K562 (cell line): ENCODE data around the gene PIK3CB. TPM values are rescaled to one million over a fixed set of nuclear protein-coding genes. Genes with fewer than 3 reads are reported as not detected.

Source experiments
- CCAR2 ChIP-seq: fragments of 200-400 bp; formaldehyde crosslinking; IDR thresholded peaks from 2 replicates; pipeline ENCODE4 v1.6.1; 2017; ENCODE audit warnings: mild to moderate bottlenecking, low read depth, low read length
- CTBP1 ChIP-seq: fragments of 450-650 bp; IDR thresholded peaks from 2 replicates; pipeline ENCODE4 v1.6.1; 2016; ENCODE audit warnings: borderline replicate concordance
- E4F1 ChIP-seq: fragments of 250-450 bp; sonication (Bioruptor Pico); IDR thresholded peaks from 2 replicates; pipeline ENCODE4 v1.5.0; 2021; ENCODE audit warnings: mild to moderate bottlenecking, borderline replicate concordance
- EP300 ChIP-seq: IDR thresholded peaks from 2 replicates; pipeline ENCODE4 v1.6.1; 2012; ENCODE audit warnings: low read length, improper control_type of control experiment
- FOXK2 ChIP-seq, 2 experiments: fragments of 450-650 bp; IDR thresholded peaks in 1 of 2; conservative IDR thresholded peaks in 1 of 2; 2 replicates each; pipeline ENCODE4 v1.6.1; 2016; ENCODE audit warnings: low read depth in 2 of 2, mild to moderate bottlenecking in 1 of 2
- GATAD2A ChIP-seq: fragments of 450-650 bp; IDR thresholded peaks from 2 replicates; pipeline ENCODE4 v1.6.1; 2017
- JUN ChIP-seq, 2 experiments: sonication (generic) in 1 of 2; formaldehyde crosslinking in 1 of 2; IDR thresholded peaks; 2 replicates each; pipeline versions ENCODE4 v1.6.1 to v1.8.0; 2012 to 2022; ENCODE audit warnings: borderline replicate concordance in 2 of 2, mild to moderate bottlenecking in 2 of 2, improper control_type of control experiment in 1 of 2, low read depth in 1 of 2, low read length in 1 of 2, missing genetic modification reagents in 1 of 2
- KDM2B ChIP-seq: fragments of 250-450 bp; sonication (Bioruptor Pico); IDR thresholded peaks from 2 replicates; pipeline ENCODE4 v1.8.0; 2021; ENCODE audit warnings: mild to moderate bottlenecking, moderate library complexity
- KLF10 ChIP-seq: fragments of 250-450 bp; sonication (Bioruptor Pico); IDR thresholded peaks from 2 replicates; pipeline ENCODE4 v1.6.1; 2021; ENCODE audit warnings: matching md5 sums
- MAZ ChIP-seq, 2 experiments: fragments of 450-650 bp in 1 of 2; sonication (generic) in 1 of 2; formaldehyde crosslinking; IDR thresholded peaks in 1 of 2; conservative IDR thresholded peaks in 1 of 2; 2 replicates each; pipeline versions ENCODE4 v1.4.0 to v1.5.0; 2020; ENCODE audit warnings: mild to moderate bottlenecking in 1 of 2, missing genetic modification reagents in 1 of 2
- MXI1 ChIP-seq: IDR thresholded peaks from 2 replicates; pipeline ENCODE4 v1.6.1; 2011; ENCODE audit warnings: low read depth, mild to moderate bottlenecking, improper control_type of control experiment, low read length
- MYC ChIP-seq, 2 experiments: fragments of 250-450 bp in 1 of 2; sonication (Bioruptor Pico) in 1 of 2; IDR thresholded peaks; 2 replicates each; pipeline versions ENCODE4 v1.5.1 to v1.6.1; 2012 to 2021; ENCODE audit warnings: low read depth in 2 of 2, borderline replicate concordance in 1 of 2, improper control_type of control experiment in 1 of 2, low read length in 1 of 2, mild to moderate bottlenecking in 1 of 2, moderate library complexity in 1 of 2
- PHB2 ChIP-seq: fragments of 450-650 bp; IDR thresholded peaks from 2 replicates; pipeline ENCODE4 v1.6.1; 2017; ENCODE audit warnings: low read depth
- POLR2B ChIP-seq: fragments of 450-650 bp; IDR thresholded peaks from 2 replicates; pipeline ENCODE4 v1.6.1; 2018; ENCODE audit warnings: low read depth; ENCODE audit not compliant: partially characterized antibody
- RNF2 ChIP-seq: sonication (generic); IDR thresholded peaks from 2 replicates; pipeline ENCODE4 v1.6.1; 2016
- TEAD1 ChIP-seq, 2 experiments: fragments of 450-650 bp in 1 of 2; sonication (generic) in 1 of 2; formaldehyde crosslinking; IDR thresholded peaks; 2 replicates each; pipeline versions ENCODE4 v1.4.0 to v1.8.0; 2020 to 2022; ENCODE audit warnings: mild to moderate bottlenecking in 2 of 2, missing genetic modification reagents in 1 of 2
- XRCC5 ChIP-seq: fragments of 200-400 bp; formaldehyde crosslinking; IDR thresholded peaks from 2 replicates; pipeline ENCODE4 v1.6.1; 2017; ENCODE audit warnings: low read depth, mild to moderate bottlenecking, low read length
- ZNF436 ChIP-seq: fragments of 250-450, 450-650 bp; sonication (Bioruptor Pico); formaldehyde crosslinking; IDR thresholded peaks from 2 replicates; pipeline ENCODE4 v1.7.0; 2020; ENCODE audit warnings: mild to moderate bottlenecking
- polyA plus RNA-seq, 8 experiments: library from polyadenylated mRNA; depleted of rRNA in 4 of 8; stranded (reverse) in 5 of 8; unstranded in 3 of 8; fragments of >200 nt; fragmentation: Nextera tagmentation in 2 of 8; fragmentation: Illumina TruSeq in 1 of 8; extraction: Ambion mirVana in 2 of 8; extraction: Trizol in 1 of 8; gene quantifications; 2 replicates each; pipeline versions ENCODE4 v1.2.1 to v1.2.3, GENCODE V29; 2011 to 2014; ENCODE audit warnings: inconsistent platforms in 1 of 8, missing spikeins in 1 of 8
- total RNA-seq, 7 experiments: library from RNA; depleted of rRNA in 6 of 7; stranded (reverse); fragments of >200 nt in 6 of 7; fragmentation: Illumina TruSeq in 2 of 7; extraction: Trizol in 2 of 7; gene quantifications; 2 replicates each; pipeline versions ENCODE4 v1.2.1 to v1.2.3, GENCODE V29; 2011 to 2021; ENCODE audit warnings: low replicate concordance in 1 of 7
- TF ChIP-seq, protein P1 (sequence below): fragments of 250-450 bp; sonication (Bioruptor Pico); IDR thresholded peaks from 2 replicates; pipeline ENCODE4 v1.8.0; 2022; ENCODE audit warnings: moderate library complexity, mild to moderate bottlenecking, inconsistent platforms
- TF ChIP-seq, protein P2 (sequence below): fragments of 450-650 bp; formaldehyde crosslinking; IDR thresholded peaks from 2 replicates; pipeline ENCODE4 v1.4.0; 2020; ENCODE audit warnings: mild to moderate bottlenecking, moderate library complexity
- TF ChIP-seq, protein P3 (sequence below): conservative IDR thresholded peaks from 2 replicates; pipeline ENCODE4 v1.6.1; 2011; ENCODE audit warnings: low read depth, mild to moderate bottlenecking, low read length; ENCODE audit not compliant: control insufficient read depth
- TF ChIP-seq, protein P4 (sequence below): sonication (generic); formaldehyde crosslinking; IDR thresholded peaks from 2 replicates; pipeline ENCODE4 v1.8.0; 2022; ENCODE audit warnings: mild to moderate bottlenecking, low read depth, missing genetic modification reagents

PIK3CB gene
- total and polyA plus RNA-seq, 9 of the 15 experiments (the other 6 are each of a cell fraction or from before 2014, with no cell fraction given): 15.3 to 62.6 (median 28.3) TPM

GRCh38 chr3:138768125-138768524 lies 66.6 kb downstream of the PIK3CB start (continued):
- TF ChIP-seq ZNF436: no peak
- TF ChIP-seq MXI1: peak; percentile 90; the same call in 1 of the 2 replicates
- TF ChIP-seq FOXK2 (conservative IDR thresholded peaks at IDR 0.05 in 1 of 2, IDR thresholded peaks at IDR 0.05 in 1 of 2; ENCODE audit: low read depth in 2 of 2): no peak
- TF ChIP-seq, protein P1, sequence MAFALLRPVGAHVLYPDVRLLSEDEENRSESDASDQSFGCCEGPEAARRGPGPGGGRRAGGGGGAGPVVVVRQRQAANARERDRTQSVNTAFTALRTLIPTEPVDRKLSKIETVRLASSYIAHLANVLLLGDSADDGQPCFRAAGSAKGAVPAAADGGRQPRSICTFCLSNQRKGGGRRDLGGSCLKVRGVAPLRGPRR (CRISPR knock-in tag): no peak
- TF ChIP-seq, protein P2, sequence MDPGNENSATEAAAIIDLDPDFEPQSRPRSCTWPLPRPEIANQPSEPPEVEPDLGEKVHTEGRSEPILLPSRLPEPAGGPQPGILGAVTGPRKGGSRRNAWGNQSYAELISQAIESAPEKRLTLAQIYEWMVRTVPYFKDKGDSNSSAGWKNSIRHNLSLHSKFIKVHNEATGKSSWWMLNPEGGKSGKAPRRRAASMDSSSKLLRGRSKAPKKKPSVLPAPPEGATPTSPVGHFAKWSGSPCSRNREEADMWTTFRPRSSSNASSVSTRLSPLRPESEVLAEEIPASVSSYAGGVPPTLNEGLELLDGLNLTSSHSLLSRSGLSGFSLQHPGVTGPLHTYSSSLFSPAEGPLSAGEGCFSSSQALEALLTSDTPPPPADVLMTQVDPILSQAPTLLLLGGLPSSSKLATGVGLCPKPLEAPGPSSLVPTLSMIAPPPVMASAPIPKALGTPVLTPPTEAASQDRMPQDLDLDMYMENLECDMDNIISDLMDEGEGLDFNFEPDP (CRISPR knock-in tag): no peak
- TF ChIP-seq TEAD1 (CRISPR knock-in tag; IDR thresholded peaks at IDR 0.05): peak in 1 of 2 experiments; percentile 64; a peak in 1 of 4 replicates
- TF ChIP-seq XRCC5: no peak
- TF ChIP-seq, protein P3, sequence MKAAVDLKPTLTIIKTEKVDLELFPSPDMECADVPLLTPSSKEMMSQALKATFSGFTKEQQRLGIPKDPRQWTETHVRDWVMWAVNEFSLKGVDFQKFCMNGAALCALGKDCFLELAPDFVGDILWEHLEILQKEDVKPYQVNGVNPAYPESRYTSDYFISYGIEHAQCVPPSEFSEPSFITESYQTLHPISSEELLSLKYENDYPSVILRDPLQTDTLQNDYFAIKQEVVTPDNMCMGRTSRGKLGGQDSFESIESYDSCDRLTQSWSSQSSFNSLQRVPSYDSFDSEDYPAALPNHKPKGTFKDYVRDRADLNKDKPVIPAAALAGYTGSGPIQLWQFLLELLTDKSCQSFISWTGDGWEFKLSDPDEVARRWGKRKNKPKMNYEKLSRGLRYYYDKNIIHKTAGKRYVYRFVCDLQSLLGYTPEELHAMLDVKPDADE: no peak
- TF ChIP-seq GATAD2A: no peak
- no peak for TF ChIP-seq E4F1 (CRISPR knock-in tag)
- no peak for TF ChIP-seq POLR2B
- TF ChIP-seq CTBP1: peak; percentile 60
- no peak for TF ChIP-seq CCAR2
- no peak for TF ChIP-seq EP300
- TF ChIP-seq KLF10 (CRISPR knock-in tag): no peak
- peak; percentile 69 for TF ChIP-seq JUN (IDR thresholded peaks at IDR 0.05; ENCODE audit: borderline replicate concordance, low read depth, low read length)
- TF ChIP-seq JUN (CRISPR knock-in tag; IDR thresholded peaks at IDR 0.05; ENCODE audit: borderline replicate concordance): no peak
- TF ChIP-seq, protein P4, sequence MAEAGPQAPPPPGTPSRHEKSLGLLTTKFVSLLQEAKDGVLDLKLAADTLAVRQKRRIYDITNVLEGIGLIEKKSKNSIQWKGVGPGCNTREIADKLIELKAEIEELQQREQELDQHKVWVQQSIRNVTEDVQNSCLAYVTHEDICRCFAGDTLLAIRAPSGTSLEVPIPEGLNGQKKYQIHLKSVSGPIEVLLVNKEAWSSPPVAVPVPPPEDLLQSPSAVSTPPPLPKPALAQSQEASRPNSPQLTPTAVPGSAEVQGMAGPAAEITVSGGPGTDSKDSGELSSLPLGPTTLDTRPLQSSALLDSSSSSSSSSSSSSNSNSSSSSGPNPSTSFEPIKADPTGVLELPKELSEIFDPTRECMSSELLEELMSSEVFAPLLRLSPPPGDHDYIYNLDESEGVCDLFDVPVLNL (CRISPR knock-in tag): 0 out of 2 replicates have a peak, but pooled peaks have one; percentile 4
- no peak for TF ChIP-seq MYC (IDR thresholded peaks at IDR 0.05; ENCODE audit: low read depth, low read length)
- TF ChIP-seq MYC (CRISPR knock-in tag; IDR thresholded peaks at IDR 0.05; ENCODE audit: borderline replicate concordance, low read depth): no peak
- no peak for TF ChIP-seq MAZ (CRISPR knock-in tag; conservative IDR thresholded peaks at IDR 0.05 in 1 of 2, IDR thresholded peaks at IDR 0.05 in 1 of 2)
- no peak for TF ChIP-seq KDM2B
- TF ChIP-seq RNF2: no peak
- TF ChIP-seq PHB2: no peak
